Kasumi-1 (cell line): ENCODE measurements around the gene WDR26.
A peak's percentile ranks its signal among the peaks of the same experiment; 100 is the strongest.
"Not testable (repeated sequence)": the region's sequence is repeated elsewhere in the genome, so short reads cannot be mapped to it uniquely, and the experiment has no call there.

Experiments used
- DNase-seq, 2 experiments: peaks; one replicate each; lab custom pipeline; 2025; lab: John Stamatoyannopoulos, UW

Gene WDR26

GRCh38 chr1:224393294-224393693, 41.3 kb downstream of the WDR26 start:
- no peak for DNase-seq

- no peak for DNase-seq
Observed at GRCh38 chr1:224392411-224393249, 42.0 kb downstream of the WDR26 start.

GRCh38 chr1:224390517-224390916, 44.1 kb downstream of the WDR26 start:
- no peak for DNase-seq

- DNase-seq, result no peak
Observed at GRCh38 chr1:224387943-224388342, 46.7 kb downstream of the WDR26 start.

- no peak for DNase-seq
Observed at GRCh38 chr1:224387302-224387912, 47.2 kb downstream of the WDR26 start.

GRCh38 chr1:224383218-224383617, 51.4 kb downstream of the WDR26 start:
- DNase-seq, result no peak

- DNase-seq, result no peak
Observed at GRCh38 chr1:224381880-224382548, 52.6 kb downstream of the WDR26 start.

GRCh38 chr1:224380003-224380402, 54.6 kb downstream of the WDR26 start:
- DNase-seq, result peak; percentile 90

GRCh38 chr1:224378855-224379631, 55.6 kb downstream of the WDR26 start:
- DNase-seq, result peak; percentile 30 to 40

GRCh38 chr1:224377676-224378006, 57.0 kb downstream of the WDR26 start:
- DNase-seq, result no peak

GRCh38 chr1:224375059-224375458, 59.5 kb downstream of the WDR26 start:
- DNase-seq, result no peak

- no peak for DNase-seq
Observed at GRCh38 chr1:224373008-224373590, 61.5 kb downstream of the WDR26 start.

- no peak for DNase-seq
Observed at GRCh38 chr1:224368409-224368808, 66.2 kb downstream of the WDR26 start.

GRCh38 chr1:224359207-224359606, 75.4 kb downstream of the WDR26 start:
- no peak for DNase-seq

- no peak for DNase-seq
Observed at GRCh38 chr1:224358237-224358636, 76.4 kb downstream of the WDR26 start.

GRCh38 chr1:224357626-224358124, 76.9 kb downstream of the WDR26 start:
- peak; percentile 42 to 61 for DNase-seq

GRCh38 chr1:224356685-224357625, 77.6 kb downstream of the WDR26 start, which contains the start of gene CNIH4:
CNIH4 (plus strand) TSS chr1:224356879; CDS start chr1:224356925, 46 bp downstream.
- peak; percentile 94 to 97 for DNase-seq

- no peak for DNase-seq
Observed at GRCh38 chr1:224353975-224354925, 80.3 kb downstream of the WDR26 start.

GRCh38 chr1:224352436-224353085, 82.0 kb downstream of the WDR26 start:
- DNase-seq, result not testable (repeated sequence)
